Measurements from ENCODE around the gene CCL25. TPM values are rescaled to one million over a fixed set of nuclear protein-coding genes. Genes with fewer than 3 reads are reported as not detected.

Gene CCL25
- polyA plus RNA-seq, 1 donor from 2014 or later, result 1.9 TPM

DNA sequence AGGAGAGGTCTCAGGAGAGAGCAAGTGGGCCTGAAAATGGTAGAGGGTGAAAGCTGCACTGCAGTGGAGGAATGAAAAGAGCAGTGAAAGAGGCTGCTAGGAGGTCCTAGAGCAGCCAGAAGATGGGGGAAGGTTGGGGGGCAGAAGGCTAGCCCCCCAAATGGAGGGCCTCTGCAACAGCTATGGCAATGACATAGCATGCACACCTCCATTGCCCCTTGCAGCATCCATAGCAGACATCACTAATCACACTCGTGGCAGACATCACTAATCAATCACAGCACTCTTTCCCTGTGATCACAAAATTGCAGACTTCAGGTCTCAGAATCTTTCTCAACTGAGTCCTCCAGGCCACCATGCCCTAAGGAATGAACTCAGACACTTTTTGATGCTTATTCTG, 21.9 kb downstream of the CCL25 start:
- H3K4me2 ChIP-seq (ENCODE audit: low read length), result no peak overlapping the region
- no peaks in the 10 kb centered on the region for H3K27me3 ChIP-seq (ENCODE audit: insufficient read depth, low read depth, low read length)
- no peaks in the 10 kb centered on the region for H3K9me3 ChIP-seq (ENCODE audit: low read length)
- no peaks in the 10 kb centered on the region for H3K79me2 ChIP-seq (replicated peaks; ENCODE audit: insufficient read depth, low read length)
- no peaks in the 10 kb centered on the region for H3K9me2 ChIP-seq (ENCODE audit: insufficient read depth, low read length)
- H3K27ac ChIP-seq (ENCODE audit: low read length), result no peak overlapping the region
- TF ChIP-seq POLR2AphosphoS5 (IDR thresholded peaks at IDR 0.05) (no peak), TAF1 (IDR thresholded peaks at IDR 0.05; ENCODE audit: low read depth) (no peak)
- no peak overlapping the region for H3K4me3 ChIP-seq (ENCODE audit: low read length)
- no peaks in the 10 kb centered on the region for H4K20me1 ChIP-seq (ENCODE audit: insufficient read depth)
- H3K9ac ChIP-seq (ENCODE audit: low read length), result no peak overlapping the region
- peaks cover 4% of the 10 kb centered on the region for H3K36me3 ChIP-seq (ENCODE audit: insufficient read depth, low read length)
- no peak overlapping the region for H2AFZ ChIP-seq (ENCODE audit: low read depth, low read length)
- no peaks in the 10 kb centered on the region for H3F3A ChIP-seq (ENCODE audit: insufficient read depth, low read length, poor library complexity, severe bottlenecking)

DNA sequence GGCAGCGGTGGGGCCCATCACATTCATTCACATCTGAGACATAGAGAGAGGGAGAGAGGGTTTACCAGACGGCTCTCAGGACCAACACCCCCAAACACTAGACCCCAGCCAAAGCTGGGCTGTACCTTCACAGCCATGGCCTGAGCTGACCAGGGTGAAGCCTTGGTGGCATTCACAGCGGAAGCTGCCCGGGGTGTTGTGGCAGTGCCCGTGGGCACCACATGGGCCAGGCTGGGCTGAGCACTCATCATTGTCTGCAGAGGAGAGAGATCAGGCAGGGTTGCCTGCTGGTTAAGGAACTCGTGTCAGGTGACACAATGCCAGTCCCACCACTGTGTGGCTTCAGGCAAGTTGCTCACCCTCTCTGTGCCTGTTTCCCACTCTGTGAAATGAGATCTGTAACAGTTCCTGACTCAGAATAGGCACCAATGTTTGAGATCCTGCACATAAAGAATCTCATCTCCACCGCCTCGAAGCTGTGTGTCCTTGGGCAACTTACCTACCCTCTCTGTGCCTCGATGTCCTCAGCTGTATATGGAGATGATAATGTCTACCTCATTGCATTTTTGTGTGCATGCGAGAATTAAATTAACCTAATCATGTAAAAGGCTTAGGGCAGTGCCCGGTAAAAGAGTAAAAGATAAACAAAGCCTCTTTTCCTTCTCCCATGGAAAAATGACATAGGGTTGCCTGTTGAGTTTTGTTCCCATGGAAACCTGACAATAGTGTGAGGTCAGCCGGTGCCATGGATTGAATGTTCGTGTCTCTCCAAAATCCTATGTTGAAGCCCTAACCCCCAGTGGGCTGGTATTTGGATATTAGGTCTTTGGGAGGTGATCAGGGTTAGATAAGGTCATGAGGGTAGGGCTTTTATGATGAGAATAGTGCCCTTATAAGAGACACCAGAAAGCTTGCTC, 22.9 kb downstream of the CCL25 start:
- no peak overlapping the region for H3K27ac ChIP-seq (ENCODE audit: low read length)
- H3K27me3 ChIP-seq (ENCODE audit: insufficient read depth, low read depth, low read length), result no peaks in the 10 kb centered on the region
- H3K9me3 ChIP-seq (ENCODE audit: low read length), result no peaks in the 10 kb centered on the region
- TF ChIP-seq POLR2AphosphoS5 (IDR thresholded peaks at IDR 0.05) (no peak), SMC3 (conservative IDR thresholded peaks at IDR 0.05; ENCODE audit: poor library complexity) (no peak), RAD21 (conservative IDR thresholded peaks at IDR 0.05) (no peak), MXI1 (conservative IDR thresholded peaks at IDR 0.05; ENCODE audit: poor library complexity, severe bottlenecking) (no peak), EP300 (conservative IDR thresholded peaks at IDR 0.05; ENCODE audit: poor library complexity, severe bottlenecking) (no peak), EZH2 (IDR thresholded peaks at IDR 0.05; ENCODE audit: borderline replicate concordance, insufficient read depth, low read length, poor library complexity, severe bottlenecking) (no peak), CTCF (IDR thresholded peaks at IDR 0.05; ENCODE audit: poor library complexity, severe bottlenecking) (no peak), TAF1 (IDR thresholded peaks at IDR 0.05; ENCODE audit: low read depth) (no peak)
- TF ChIP-seq, protein P1, sequence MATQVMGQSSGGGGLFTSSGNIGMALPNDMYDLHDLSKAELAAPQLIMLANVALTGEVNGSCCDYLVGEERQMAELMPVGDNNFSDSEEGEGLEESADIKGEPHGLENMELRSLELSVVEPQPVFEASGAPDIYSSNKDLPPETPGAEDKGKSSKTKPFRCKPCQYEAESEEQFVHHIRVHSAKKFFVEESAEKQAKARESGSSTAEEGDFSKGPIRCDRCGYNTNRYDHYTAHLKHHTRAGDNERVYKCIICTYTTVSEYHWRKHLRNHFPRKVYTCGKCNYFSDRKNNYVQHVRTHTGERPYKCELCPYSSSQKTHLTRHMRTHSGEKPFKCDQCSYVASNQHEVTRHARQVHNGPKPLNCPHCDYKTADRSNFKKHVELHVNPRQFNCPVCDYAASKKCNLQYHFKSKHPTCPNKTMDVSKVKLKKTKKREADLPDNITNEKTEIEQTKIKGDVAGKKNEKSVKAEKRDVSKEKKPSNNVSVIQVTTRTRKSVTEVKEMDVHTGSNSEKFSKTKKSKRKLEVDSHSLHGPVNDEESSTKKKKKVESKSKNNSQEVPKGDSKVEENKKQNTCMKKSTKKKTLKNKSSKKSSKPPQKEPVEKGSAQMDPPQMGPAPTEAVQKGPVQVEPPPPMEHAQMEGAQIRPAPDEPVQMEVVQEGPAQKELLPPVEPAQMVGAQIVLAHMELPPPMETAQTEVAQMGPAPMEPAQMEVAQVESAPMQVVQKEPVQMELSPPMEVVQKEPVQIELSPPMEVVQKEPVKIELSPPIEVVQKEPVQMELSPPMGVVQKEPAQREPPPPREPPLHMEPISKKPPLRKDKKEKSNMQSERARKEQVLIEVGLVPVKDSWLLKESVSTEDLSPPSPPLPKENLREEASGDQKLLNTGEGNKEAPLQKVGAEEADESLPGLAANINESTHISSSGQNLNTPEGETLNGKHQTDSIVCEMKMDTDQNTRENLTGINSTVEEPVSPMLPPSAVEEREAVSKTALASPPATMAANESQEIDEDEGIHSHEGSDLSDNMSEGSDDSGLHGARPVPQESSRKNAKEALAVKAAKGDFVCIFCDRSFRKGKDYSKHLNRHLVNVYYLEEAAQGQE (IDR thresholded peaks at IDR 0.05; ENCODE audit: borderline replicate concordance), result no peak
- H2AFZ ChIP-seq (ENCODE audit: low read depth, low read length), result no peak overlapping the region
- H3K4me3 ChIP-seq (ENCODE audit: low read length), result no peak overlapping the region
- H3K9me2 ChIP-seq (ENCODE audit: insufficient read depth, low read length), result no peaks in the 10 kb centered on the region
- no peak overlapping the region for H3K4me2 ChIP-seq (ENCODE audit: low read length)
- H3F3A ChIP-seq (ENCODE audit: insufficient read depth, low read length, poor library complexity, severe bottlenecking), result no peaks in the 10 kb centered on the region
- no peaks in the 10 kb centered on the region for H3K79me2 ChIP-seq (replicated peaks; ENCODE audit: insufficient read depth, low read length)
- H4K20me1 ChIP-seq (ENCODE audit: insufficient read depth), result no peaks in the 10 kb centered on the region
- no peaks in the 10 kb centered on the region for H3K36me3 ChIP-seq (ENCODE audit: insufficient read depth, low read length)
- no peak overlapping the region for H3K9ac ChIP-seq (ENCODE audit: low read length)
